NCI-H2196 (cell line): ENCODE data around the gene XRCC3.
"Not testable (repeated sequence)": the region's sequence is repeated elsewhere in the genome, so short reads cannot be mapped to it uniquely, and the experiment has no call there.

ENCODE experiments used
- DNase-seq: peaks from one replicate; lab custom pipeline; 2025; ENCODE audit not compliant: unreplicated experiment; lab: John Stamatoyannopoulos, UW

Gene XRCC3

GRCh38 chr14:103675957-103676356 lies 39.3 kb downstream of the XRCC3 start:
- DNase-seq, result no peak

GRCh38 chr14:103671911-103672310 lies 43.3 kb downstream of the XRCC3 start:
- no peak for DNase-seq

GRCh38 chr14:103669370-103669769 lies 45.9 kb downstream of the XRCC3 start:
- no peak for DNase-seq

- no peak for DNase-seq
These were observed 47.1 kb downstream of the XRCC3 start for GRCh38 chr14:103668117-103668516.

GRCh38 chr14:103667671-103668070 lies 47.6 kb downstream of the XRCC3 start:
- no peak for DNase-seq

GRCh38 chr14:103663506-103663905 lies 51.7 kb downstream of the XRCC3 start:
- no peak for DNase-seq

- no peak for DNase-seq
These were observed 52.7 kb downstream of the XRCC3 start for GRCh38 chr14:103662591-103662990.

- DNase-seq, result no peak
These were observed 53.2 kb downstream of the XRCC3 start for GRCh38 chr14:103662029-103662428.

- no peak for DNase-seq
These were observed 55.6 kb downstream of the XRCC3 start for GRCh38 chr14:103659631-103660030.

- no peak for DNase-seq
These were observed 57.8 kb downstream of the XRCC3 start for GRCh38 chr14:103657471-103657870.

GRCh38 chr14:103656756-103657133 lies 58.5 kb downstream of the XRCC3 start:
- no peak for DNase-seq

GRCh38 chr14:103656031-103656755 lies 59.1 kb downstream of the XRCC3 start:
- DNase-seq, result no peak

- no peak for DNase-seq
These were observed 60.6 kb downstream of the XRCC3 start for GRCh38 chr14:103654619-103655018.

- no peak for DNase-seq
These were observed 61.4 kb downstream of the XRCC3 start for GRCh38 chr14:103653805-103654204.

GRCh38 chr14:103653336-103653735 lies 61.9 kb downstream of the XRCC3 start:
- not testable (repeated sequence) for DNase-seq

- DNase-seq, result no peak
These were observed 62.4 kb downstream of the XRCC3 start for GRCh38 chr14:103652806-103653205.

- no peak for DNase-seq
These were observed 63.7 kb downstream of the XRCC3 start for GRCh38 chr14:103651585-103651984.

- DNase-seq, result no peak
These were observed 65.0 kb downstream of the XRCC3 start for GRCh38 chr14:103650213-103650612.

GRCh38 chr14:103649001-103649400 lies 66.2 kb downstream of the XRCC3 start:
- no peak for DNase-seq
